DOHH2 (cell line): Measurements from ENCODE around the gene ST7.

Experiments
- CTCF ChIP-seq: fragments of 200-600 bp; sonication (generic); IDR thresholded peaks from one replicate; pipeline ENCODE4 v1.5.1; 2014; ENCODE audit warnings: antibody characterized with exemption, mild to moderate bottlenecking, low read depth, low read length; ENCODE audit not compliant: poor library complexity, severe bottlenecking
- EZH2phosphoT487 ChIP-seq: fragments of 200-600 bp; sonication (generic); IDR thresholded peaks from 2 replicates; pipeline ENCODE4 v1.6.1; 2017; ENCODE audit warnings: borderline replicate concordance, mild to moderate bottlenecking, antibody characterized with exemption, low read length, moderate library complexity, mixed read lengths

GRCh38 chr7:117278040-117278439 lies 324.7 kb downstream of the ST7 start:
- TF ChIP-seq CTCF (no peak), EZH2phosphoT487 (no peak)
